HL-60 (cell line): ENCODE data around the gene PDE6D.
"Not testable (repeated sequence)": the region's sequence is repeated elsewhere in the genome, so short reads cannot be mapped to it uniquely, and the experiment has no call there.

Experiments
- CTCF ChIP-seq: IDR thresholded peaks from one replicate; pipeline ENCODE4 v1.5.1; 2011; ENCODE audit warnings: low read length, control low read depth, inconsistent platforms; ENCODE audit not compliant: insufficient read depth
- GABPA ChIP-seq: IDR thresholded peaks from 2 replicates; pipeline ENCODE4 v1.6.1; 2012; ENCODE audit warnings: low read depth
- POLR2AphosphoS5 ChIP-seq: IDR thresholded peaks from 2 replicates; pipeline ENCODE4 v1.6.1; 2012; ENCODE audit warnings: low read depth
- REST ChIP-seq: IDR thresholded peaks from 2 replicates; pipeline ENCODE4 v1.6.1; 2012; ENCODE audit warnings: low read depth; ENCODE audit not compliant: insufficient replicate concordance

- TF ChIP-seq CTCF, REST, GABPA: not testable (repeated sequence)
- peak; percentile 36; the same call in 1 of the 2 replicates for TF ChIP-seq POLR2AphosphoS5
Measured at GRCh38 chr2:231712451-231713021, 68.5 kb downstream of the PDE6D start.
